Heart left ventricle (tissue), 16 donors: ENCODE measurements around the gene TCF20. TPM values are rescaled to one million over a fixed set of nuclear protein-coding genes. Genes with fewer than 3 reads are reported as not detected.

Source experiments
- ATAC-seq, 4 donors: fragments of 200-7000 bp; cut with Tn5 transposase; one replicate each; pipeline ENCODE4 v1.9.1; 2020 to 2022; ENCODE audit warnings: moderate library complexity in 4 of 4, mild to moderate bottlenecking in 3 of 4, moderate number of reproducible peaks in 1 of 4
- DNase-seq, 5 donors: peaks; one replicate each; pipeline ENCODE4 v3.0.0-alpha.2; 2020
- H3K27ac ChIP-seq, 12 donors: fragments of 200-600 bp; sonication (generic) in 4 of 12; one replicate each; pipeline versions ENCODE4 v1.5.0 to v1.8.0; 2016 to 2022; ENCODE audit warnings: mild to moderate bottlenecking in 2 of 12
- H3K27me3 ChIP-seq, 9 donors: fragments of 200-600 bp; sonication (generic) in 2 of 9; one replicate each; pipeline versions ENCODE4 v1.5.1 to v1.8.0; 2016 to 2022; ENCODE audit warnings: mild to moderate bottlenecking in 3 of 9
- H3K36me3 ChIP-seq, 9 donors: fragments of 200-600 bp; sonication (generic) in 2 of 9; one replicate each; pipeline versions ENCODE4 v1.5.0 to v1.8.0; 2018 to 2022; ENCODE audit warnings: mild to moderate bottlenecking in 2 of 9
- H3K4me1 ChIP-seq, 12 donors: fragments of 200-600 bp; sonication (generic) in 4 of 12; one replicate each; pipeline versions ENCODE4 v1.5.0 to v1.8.0; 2016 to 2022; ENCODE audit warnings: mild to moderate bottlenecking in 3 of 12
- H3K4me3 ChIP-seq, 12 donors: fragments of 200-600 bp; sonication (generic) in 4 of 12; one replicate each; pipeline versions ENCODE4 v1.5.0 to v1.8.0; 2017 to 2022; ENCODE audit warnings: mild to moderate bottlenecking in 9 of 12, moderate library complexity in 4 of 12
- H3K9me3 ChIP-seq, 12 donors: fragments of 200-600 bp; sonication (generic) in 4 of 12; one replicate each; pipeline versions ENCODE4 v1.5.0 to v1.8.0; 2016 to 2022; ENCODE audit warnings: mild to moderate bottlenecking in 1 of 12
- POLR2A ChIP-seq, 2 donors: fragments of 450-650 bp; IDR thresholded peaks; one replicate each; pipeline ENCODE4 v1.6.1; 2017; ENCODE audit warnings: antibody characterized with exemption in 2 of 2, mild to moderate bottlenecking in 2 of 2, moderate library complexity in 2 of 2
- WGBS, 4 donors: extraction: QIAGEN DNeasy Blood & Tissue Kit in 2 of 4; methylation state at CpG; one replicate each; pipeline versions ENCODE4 v1.1.5 to v1.1.7; 2013 to 2018; 5-methylcytosine and 5-hydroxymethylcytosine counted together
- intact Hi-C, 10 donors: fragments of 100-400 bp; cut with DNase I; formaldehyde crosslinking; loops; one replicate each; pipeline versions ENCODE4 v1.11.1 to v1.14.2; 2022
- polyA plus RNA-seq, 2 donors: library from polyadenylated mRNA; stranded (reverse); fragments of 200-250 nt; gene quantifications; one replicate each; pipeline ENCODE4 v1.2.3, GENCODE V29; 2013
- total RNA-seq, 9 donors: library from RNA; depleted of rRNA in 2 of 9; stranded (reverse); fragments of >200 nt in 2 of 9; fragmentation: NEBNext Ultra II Directional in 3 of 9; extraction: Animal tissue kit (Norgen Biotek cat#: 25700) in 3 of 9; gene quantifications; one replicate each; pipeline versions ENCODE4 v1.1.0 to v1.2.4, GENCODE V29; 2016 to 2023
- TF ChIP-seq, protein P1 (sequence below), 12 donors: fragments of 200-600 bp; sonication (generic) in 4 of 12; IDR thresholded peaks; one replicate each; pipeline versions ENCODE4 v1.5.0 to v1.8.0; 2018 to 2022; ENCODE audit warnings: antibody characterized with exemption in 12 of 12, mild to moderate bottlenecking in 5 of 12
- donor health status: ischemic (EF 13 %, LVEDD 7.1; RV severe dilation, severe dysfunction).
- donor health status: healthy with polysubstance abuse.
- donor health status: DM: no; HTN: yes; CAD: no.
- donor health status: DM: no; HTN: no; CAD: no.
- donor health status: ischemic (EF 25% LVEDD 6.9; RV normal size, moderate dysfunction).
- donor health status: ischemic (EF 25% LVEDD 5.7; RV mildly dilated, moderate dysfunction).
- donor health status: healthy.
- donor health status: DM: yes; HTN: yes; CAD: no.
- donor health status: ischemic (EF 35%, LVEDD 5.7; RV mildly dilated, moderate dysfunction).
- donor health status: nonischemic (EF 11% LVEDD 7.7; RV severe dilation, severe dysfunction).
- donor health status: DM: yes; HTN: yes; CAD: no.
- donor health status: PGD.
- donor health status: ischemic (EF 29% LVEDD 5.4; RV normal size, mild dysfunction).
- donor health status: nonischemic (EF 23%, LVEDD 6.1; RV moderate dilation, normal function).

TCF20 gene
- total and polyA plus RNA-seq, 11 donors, result 5.2 to 25.7 (median 15.7) TPM

DNA sequence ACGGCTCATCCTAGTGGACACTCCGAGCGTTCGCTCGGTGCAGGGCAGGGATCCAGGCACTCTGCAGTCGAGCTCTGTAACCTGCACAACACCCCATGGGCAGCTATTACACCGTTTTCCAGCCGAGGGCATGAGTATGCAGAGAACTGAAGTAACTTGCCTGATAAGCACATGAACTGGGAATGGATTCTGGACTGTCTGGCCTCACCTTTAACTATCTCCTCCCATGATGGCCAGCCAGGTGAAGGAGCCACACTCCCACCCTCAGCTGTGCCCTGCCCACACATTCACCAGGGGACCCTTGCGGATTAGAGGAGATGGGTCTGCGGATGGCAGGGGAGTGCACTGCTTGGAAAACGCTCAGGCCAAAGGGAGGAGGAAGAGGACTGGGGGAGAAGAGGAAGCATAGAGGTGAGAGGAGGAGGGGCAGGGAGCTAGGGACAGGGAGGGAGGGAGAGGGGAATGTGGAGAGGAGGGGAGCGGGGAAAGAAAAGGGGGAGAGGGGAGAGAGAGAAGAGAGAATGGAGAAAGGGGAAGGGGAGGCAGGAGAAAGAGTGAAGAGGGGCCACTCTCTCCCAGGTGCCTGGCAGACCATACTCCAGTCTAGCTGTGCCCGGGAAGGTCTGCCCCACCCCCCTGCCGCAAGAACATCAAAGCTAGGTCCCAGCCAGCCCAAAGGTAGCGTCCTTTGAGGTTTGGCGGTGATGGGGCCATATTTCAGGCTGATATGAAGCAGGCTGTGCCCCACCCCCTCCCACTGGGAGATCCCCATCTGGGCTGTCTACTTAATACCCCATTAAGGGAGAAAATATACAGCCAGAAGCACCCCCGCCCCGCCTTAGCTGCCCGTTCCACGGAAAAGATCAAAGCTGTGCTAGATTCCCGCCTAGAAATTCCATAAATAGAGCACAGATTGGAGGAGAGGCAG lies 33.2 kb upstream of the TCF20 start:
- no peaks in the 10 kb centered on the region for H3K9me3 ChIP-seq
- intact Hi-C loops, result no loop called here
- no peak overlapping the region for H3K4me3 ChIP-seq
- H3K27ac ChIP-seq, result no peak overlapping the region
- peaks cover 0 to 23% (median 5%) of the 10 kb centered on the region in 9 donors for H3K27me3 ChIP-seq
- peaks cover 0 to 22% (median 1%) of the 10 kb centered on the region in 12 donors for H3K4me1 ChIP-seq
- ATAC-seq, result no peak
- no peak for DNase-seq
- TF ChIP-seq, protein P1, sequence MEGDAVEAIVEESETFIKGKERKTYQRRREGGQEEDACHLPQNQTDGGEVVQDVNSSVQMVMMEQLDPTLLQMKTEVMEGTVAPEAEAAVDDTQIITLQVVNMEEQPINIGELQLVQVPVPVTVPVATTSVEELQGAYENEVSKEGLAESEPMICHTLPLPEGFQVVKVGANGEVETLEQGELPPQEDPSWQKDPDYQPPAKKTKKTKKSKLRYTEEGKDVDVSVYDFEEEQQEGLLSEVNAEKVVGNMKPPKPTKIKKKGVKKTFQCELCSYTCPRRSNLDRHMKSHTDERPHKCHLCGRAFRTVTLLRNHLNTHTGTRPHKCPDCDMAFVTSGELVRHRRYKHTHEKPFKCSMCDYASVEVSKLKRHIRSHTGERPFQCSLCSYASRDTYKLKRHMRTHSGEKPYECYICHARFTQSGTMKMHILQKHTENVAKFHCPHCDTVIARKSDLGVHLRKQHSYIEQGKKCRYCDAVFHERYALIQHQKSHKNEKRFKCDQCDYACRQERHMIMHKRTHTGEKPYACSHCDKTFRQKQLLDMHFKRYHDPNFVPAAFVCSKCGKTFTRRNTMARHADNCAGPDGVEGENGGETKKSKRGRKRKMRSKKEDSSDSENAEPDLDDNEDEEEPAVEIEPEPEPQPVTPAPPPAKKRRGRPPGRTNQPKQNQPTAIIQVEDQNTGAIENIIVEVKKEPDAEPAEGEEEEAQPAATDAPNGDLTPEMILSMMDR (IDR thresholded peaks at IDR 0.05), result no peak
- no peak for TF ChIP-seq POLR2A (IDR thresholded peaks at IDR 0.05)
- WGBS, 4 donors, result 28 to 43% (median 37%) methylated on average over 21 of the region's 21 CpGs
- H3K36me3 ChIP-seq, result no peaks in the 10 kb centered on the region

DNA sequence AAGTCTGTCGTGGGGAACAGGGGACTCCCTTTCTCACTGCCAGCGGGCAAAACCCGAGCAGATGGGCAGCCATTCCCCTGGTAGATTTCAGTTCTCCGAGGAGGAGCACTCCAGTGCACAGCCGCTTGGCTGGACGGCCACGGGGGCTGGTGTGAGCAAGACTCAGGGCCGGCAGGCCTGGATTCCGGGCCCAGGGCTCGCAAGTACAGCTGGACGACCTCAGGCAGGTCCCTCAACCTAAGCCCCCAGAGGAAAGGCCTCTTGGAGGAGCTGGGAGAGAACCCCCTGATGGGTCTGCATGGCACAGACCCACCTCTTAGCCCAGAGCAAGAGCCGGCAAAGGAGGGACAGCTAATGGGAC lies 31.3 kb upstream of the TCF20 start:
- ATAC-seq, result no peak
- H3K4me3 ChIP-seq, result no peak overlapping the region
- intact Hi-C loops, result no loop called here
- WGBS, 4 donors, result 78 to 84% (median 80%) methylated on average over 9 to 12 of the region's 12 CpGs
- peaks cover 0 to 23% (median 5%) of the 10 kb centered on the region in 9 donors for H3K27me3 ChIP-seq
- no peaks in the 10 kb centered on the region for H3K9me3 ChIP-seq
- H3K27ac ChIP-seq, result no peak overlapping the region
- no peak for DNase-seq
- H3K4me1 ChIP-seq, result peaks cover 0 to 22% (median 1%) of the 10 kb centered on the region in 12 donors
- H3K36me3 ChIP-seq, result no peaks in the 10 kb centered on the region
- TF ChIP-seq, protein P1 (IDR thresholded peaks at IDR 0.05), result no peak
- TF ChIP-seq POLR2A (IDR thresholded peaks at IDR 0.05), result no peak

DNA sequence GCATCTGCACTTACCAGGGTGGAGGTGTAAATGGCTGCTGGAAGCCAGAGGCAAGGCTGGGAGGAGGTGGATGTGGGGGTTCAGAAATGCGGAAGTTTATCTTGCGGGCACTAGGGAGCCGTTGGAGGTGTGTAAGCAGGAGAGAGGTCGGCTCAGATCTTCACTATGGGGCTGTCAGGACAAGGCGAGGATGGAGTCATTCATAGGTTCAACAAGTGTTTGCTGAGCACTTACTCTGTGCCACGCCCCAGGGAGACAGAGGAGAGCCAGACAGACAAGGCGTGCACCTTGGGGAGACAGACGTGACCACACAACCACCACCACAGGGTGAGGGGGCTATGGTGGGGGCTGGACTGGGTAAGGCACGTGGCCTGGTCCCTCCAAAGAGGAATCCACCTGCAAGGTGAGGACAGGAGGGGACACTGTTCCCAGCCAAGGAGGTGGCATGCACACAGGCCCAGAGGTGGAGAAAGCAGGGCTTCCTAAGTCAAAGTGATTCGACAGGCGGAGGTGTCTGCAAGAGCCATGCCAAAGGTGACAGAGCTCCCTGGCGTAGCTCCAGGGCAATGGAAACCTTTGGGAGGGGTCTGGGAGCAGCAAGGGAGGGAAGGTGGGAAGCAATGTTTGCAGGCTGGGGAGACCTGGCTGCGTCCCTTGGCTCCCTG lies 30.8 kb upstream of the TCF20 start:
- no peak for ATAC-seq
- Histone ChIP-seq H3K4me1 (peaks cover 0 to 22% (median 3%) of the 10 kb centered on the region in 12 donors), H3K4me3 (no peak overlapping the region), H3K36me3 (no peaks in the 10 kb centered on the region), H3K27ac (no peak overlapping the region), H3K27me3 (peaks cover 0 to 21% (median 5%) of the 10 kb centered on the region in 9 donors), H3K9me3 (no peaks in the 10 kb centered on the region)
- intact Hi-C loops, result no loop called here
- 73 to 86% (median 77%) methylated on average over 13 of the region's 13 CpGs for WGBS, 4 donors
- TF ChIP-seq POLR2A (IDR thresholded peaks at IDR 0.05), result no peak
- TF ChIP-seq, protein P1 (IDR thresholded peaks at IDR 0.05), result no peak
- DNase-seq, result no peak
